ENCODE measurements around the gene GAS1. TPM values are rescaled to one million over a fixed set of nuclear protein-coding genes. Genes with fewer than 3 reads are reported as not detected.

The GAS1 gene
- polyA plus RNA-seq, 4 donors = 0.54 to 7.4 (median 1.6) TPM

- no peak overlapping the region for H3K4me3 ChIP-seq (ENCODE audit: low read depth in 1 of 3, low read length in 3 of 3)
- no peaks in the 10 kb centered on the region for H3K36me3 ChIP-seq (ENCODE audit: control insufficient read depth in 3 of 3, insufficient read depth in 2 of 3, low read depth in 1 of 3, low read length in 3 of 3)
- H3K9me3 ChIP-seq (ENCODE audit: control insufficient read depth in 2 of 2, insufficient read depth in 1 of 2, low read depth in 1 of 2, low read length in 1 of 2) = no peaks in the 10 kb centered on the region
- FAIRE-seq (no peak), DNase-seq (no peak)
- H3K27me3 ChIP-seq (ENCODE audit: control insufficient read depth in 3 of 3, insufficient read depth in 3 of 3, low read length in 3 of 3) = peaks cover 0 to 14% (median 4%) of the 10 kb centered on the region in 3 donors
- 76 to 82% (median 76%) methylated on average over 1 of the region's 1 CpG for WGBS, 3 donors
- H3K4me1 ChIP-seq (ENCODE audit: control insufficient read depth in 3 of 3, insufficient read depth in 2 of 3, low read depth in 1 of 3, low read length in 2 of 3) = peaks cover 0 to 3% (median 0%) of the 10 kb centered on the region in 3 donors
- H3K27ac ChIP-seq (ENCODE audit: low read depth in 1 of 3, low read length in 2 of 3) = no peak overlapping the region
These were observed 8.5 kb downstream of the GAS1 start for GRCh38 chr9:86938780-86939179.

- Histone ChIP-seq H3K4me3 (ENCODE audit: low read depth in 1 of 3, low read length in 3 of 3) (no peak overlapping the region), H3K36me3 (ENCODE audit: control insufficient read depth in 3 of 3, insufficient read depth in 2 of 3, low read depth in 1 of 3, low read length in 3 of 3) (no peaks in the 10 kb centered on the region), H3K27ac (ENCODE audit: low read depth in 1 of 3, low read length in 2 of 3) (no peak overlapping the region), H3K9me3 (ENCODE audit: control insufficient read depth in 2 of 2, insufficient read depth in 1 of 2, low read depth in 1 of 2, low read length in 1 of 2) (no peaks in the 10 kb centered on the region), H3K27me3 (ENCODE audit: control insufficient read depth in 3 of 3, insufficient read depth in 3 of 3, low read length in 3 of 3) (peaks cover 0 to 8% (median 2%) of the 10 kb centered on the region in 3 donors), H3K4me1 (ENCODE audit: control insufficient read depth in 3 of 3, insufficient read depth in 2 of 3, low read depth in 1 of 3, low read length in 2 of 3) (no peaks in the 10 kb centered on the region)
- DNase-seq (no peak), FAIRE-seq (no peak)
- 80 to 84% (median 81%) methylated on average over 3 of the region's 3 CpGs for WGBS, 3 donors
These were observed 21.2 kb downstream of the GAS1 start for GRCh38 chr9:86926145-86926544.

DNA sequence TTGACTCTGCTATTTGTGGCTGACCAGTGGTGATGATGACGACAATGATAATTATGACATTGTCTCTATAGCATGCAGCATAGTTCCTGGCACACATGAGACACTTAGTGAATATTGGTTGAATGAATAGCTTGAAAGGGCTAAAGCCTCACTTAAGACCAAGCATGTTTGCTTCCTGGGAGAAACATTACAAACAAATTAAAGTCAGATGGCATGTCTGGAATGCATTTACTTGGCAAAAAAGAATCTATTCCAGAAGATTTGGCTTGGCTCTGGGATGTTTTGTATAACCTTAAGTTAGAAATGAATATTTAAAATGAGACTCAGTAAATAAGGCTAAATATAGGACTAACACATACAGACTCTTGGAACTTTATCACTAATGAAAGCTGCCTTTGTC, 21.6 kb downstream of the GAS1 start:
- H3K9me3 ChIP-seq (ENCODE audit: control insufficient read depth in 2 of 2, insufficient read depth in 1 of 2, low read depth in 1 of 2, low read length in 1 of 2) = no peaks in the 10 kb centered on the region

GRCh38 chr9:86924206-86924605, 23.1 kb downstream of the GAS1 start:
- no peak for DNase-seq
- no peaks in the 10 kb centered on the region for H3K9me3 ChIP-seq (ENCODE audit: control insufficient read depth in 2 of 2, insufficient read depth in 1 of 2, low read depth in 1 of 2, low read length in 1 of 2)
- H3K4me1 ChIP-seq (ENCODE audit: control insufficient read depth in 3 of 3, insufficient read depth in 2 of 3, low read depth in 1 of 3, low read length in 2 of 3) = no peaks in the 10 kb centered on the region
- H3K27ac ChIP-seq (ENCODE audit: low read depth in 1 of 3, low read length in 2 of 3) = no peak overlapping the region
- WGBS, 3 donors = 74 to 86% (median 81%) methylated on average over 5 of the region's 5 CpGs
- FAIRE-seq = no peak
- no peaks in the 10 kb centered on the region for H3K36me3 ChIP-seq (ENCODE audit: control insufficient read depth in 3 of 3, insufficient read depth in 2 of 3, low read depth in 1 of 3, low read length in 3 of 3)
- no peak overlapping the region for H3K4me3 ChIP-seq (ENCODE audit: low read depth in 1 of 3, low read length in 3 of 3)
- peaks cover 0 to 8% (median 3%) of the 10 kb centered on the region in 3 donors for H3K27me3 ChIP-seq (ENCODE audit: control insufficient read depth in 3 of 3, insufficient read depth in 3 of 3, low read length in 3 of 3)

More for the DNA sequence above, 21.6 kb downstream of the GAS1 start:
- 90 to 93% (median 90%) methylated on average over 1 of the region's 1 CpG for WGBS, 3 donors
- FAIRE-seq (no peak), DNase-seq (no peak)
- Histone ChIP-seq H3K36me3 (ENCODE audit: control insufficient read depth in 3 of 3, insufficient read depth in 2 of 3, low read depth in 1 of 3, low read length in 3 of 3) (no peaks in the 10 kb centered on the region), H3K4me1 (ENCODE audit: control insufficient read depth in 3 of 3, insufficient read depth in 2 of 3, low read depth in 1 of 3, low read length in 2 of 3) (no peaks in the 10 kb centered on the region), H3K4me3 (ENCODE audit: low read depth in 1 of 3, low read length in 3 of 3) (no peak overlapping the region), H3K27me3 (ENCODE audit: control insufficient read depth in 3 of 3, insufficient read depth in 3 of 3, low read length in 3 of 3) (peaks cover 0 to 8% (median 3%) of the 10 kb centered on the region in 3 donors), H3K27ac (ENCODE audit: low read depth in 1 of 3, low read length in 2 of 3) (no peak overlapping the region)

- H3K27me3 ChIP-seq (ENCODE audit: control insufficient read depth in 3 of 3, insufficient read depth in 3 of 3, low read length in 3 of 3) = peaks cover 0 to 8% (median 3%) of the 10 kb centered on the region in 3 donors
- DNase-seq (no peak), FAIRE-seq (no peak)
- 65 to 69% (median 67%) methylated on average over 15 of the region's 15 CpGs for WGBS, 3 donors
- H3K27ac ChIP-seq (ENCODE audit: low read depth in 1 of 3, low read length in 2 of 3) = no peak overlapping the region
- H3K36me3 ChIP-seq (ENCODE audit: control insufficient read depth in 3 of 3, insufficient read depth in 2 of 3, low read depth in 1 of 3, low read length in 3 of 3) = no peaks in the 10 kb centered on the region
- no peaks in the 10 kb centered on the region for H3K9me3 ChIP-seq (ENCODE audit: control insufficient read depth in 2 of 2, insufficient read depth in 1 of 2, low read depth in 1 of 2, low read length in 1 of 2)
- no peak overlapping the region for H3K4me3 ChIP-seq (ENCODE audit: low read depth in 1 of 3, low read length in 3 of 3)
- H3K4me1 ChIP-seq (ENCODE audit: control insufficient read depth in 3 of 3, insufficient read depth in 2 of 3, low read depth in 1 of 3, low read length in 2 of 3) = no peaks in the 10 kb centered on the region
These were observed 26.0 kb downstream of the GAS1 start for GRCh38 chr9:86921151-86921923.

DNA sequence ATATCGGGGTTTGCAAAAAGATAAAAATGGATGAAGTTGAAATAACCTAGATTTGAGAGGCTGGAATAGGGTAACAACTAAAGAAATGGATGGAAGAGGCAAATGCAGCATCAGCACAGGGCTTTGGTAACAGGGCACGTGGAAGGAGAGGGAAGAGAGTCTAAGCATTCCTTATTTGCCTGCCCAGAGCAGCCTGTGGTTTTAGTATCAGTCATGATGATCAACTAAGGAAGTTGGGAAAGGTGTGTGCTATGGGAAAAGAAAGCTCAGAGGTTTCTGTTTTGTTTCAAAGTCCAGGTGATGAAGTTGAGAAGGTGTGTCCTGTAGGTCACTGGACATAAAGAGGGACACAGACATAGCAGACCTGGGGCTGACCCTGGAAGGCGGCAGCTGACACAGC, 28.8 kb downstream of the GAS1 start:
- Histone ChIP-seq H3K9me3 (ENCODE audit: control insufficient read depth in 2 of 2, insufficient read depth in 1 of 2, low read depth in 1 of 2, low read length in 1 of 2) (no peaks in the 10 kb centered on the region), H3K4me1 (ENCODE audit: control insufficient read depth in 3 of 3, insufficient read depth in 2 of 3, low read depth in 1 of 3, low read length in 2 of 3) (no peaks in the 10 kb centered on the region), H3K36me3 (ENCODE audit: control insufficient read depth in 3 of 3, insufficient read depth in 2 of 3, low read depth in 1 of 3, low read length in 3 of 3) (no peaks in the 10 kb centered on the region), H3K27ac (ENCODE audit: low read depth in 1 of 3, low read length in 2 of 3) (no peak overlapping the region), H3K27me3 (ENCODE audit: control insufficient read depth in 3 of 3, insufficient read depth in 3 of 3, low read length in 3 of 3) (peaks cover 0 to 3% (median 2%) of the 10 kb centered on the region in 3 donors), H3K4me3 (ENCODE audit: low read depth in 1 of 3, low read length in 3 of 3) (no peak overlapping the region)
- 52 to 78% (median 70%) methylated on average over 3 of the region's 3 CpGs for WGBS, 3 donors
- DNase-seq (no peak), FAIRE-seq (no peak)

- H3K27me3 ChIP-seq (ENCODE audit: control insufficient read depth in 3 of 3, insufficient read depth in 3 of 3, low read length in 3 of 3) = peaks cover 0 to 4% (median 0%) of the 10 kb centered on the region in 3 donors
- no peaks in the 10 kb centered on the region for H3K36me3 ChIP-seq (ENCODE audit: control insufficient read depth in 3 of 3, insufficient read depth in 2 of 3, low read depth in 1 of 3, low read length in 3 of 3)
- DNase-seq (no peak), FAIRE-seq (no peak)
- WGBS, 3 donors = 94 to 98% (median 95%) methylated on average over 3 of the region's 3 CpGs
- no peaks in the 10 kb centered on the region for H3K4me1 ChIP-seq (ENCODE audit: control insufficient read depth in 3 of 3, insufficient read depth in 2 of 3, low read depth in 1 of 3, low read length in 2 of 3)
- H3K9me3 ChIP-seq (ENCODE audit: control insufficient read depth in 2 of 2, insufficient read depth in 1 of 2, low read depth in 1 of 2, low read length in 1 of 2) = peaks cover 0 to 12% of the 10 kb centered on the region in 2 donors
- no peak overlapping the region for H3K4me3 ChIP-seq (ENCODE audit: low read depth in 1 of 3, low read length in 3 of 3)
- no peak overlapping the region for H3K27ac ChIP-seq (ENCODE audit: low read depth in 1 of 3, low read length in 2 of 3)
These were observed 35.1 kb downstream of the GAS1 start for GRCh38 chr9:86912210-86912609.

- no peak for DNase-seq
- WGBS, 3 donors = 75 to 94% (median 92%) methylated on average over 2 of the region's 2 CpGs
- Histone ChIP-seq H3K4me3 (ENCODE audit: low read depth in 1 of 3, low read length in 3 of 3) (no peak overlapping the region), H3K4me1 (ENCODE audit: control insufficient read depth in 3 of 3, insufficient read depth in 2 of 3, low read depth in 1 of 3, low read length in 2 of 3) (no peaks in the 10 kb centered on the region), H3K9me3 (ENCODE audit: control insufficient read depth in 2 of 2, insufficient read depth in 1 of 2, low read depth in 1 of 2, low read length in 1 of 2) (peaks cover 0 to 12% of the 10 kb centered on the region in 2 donors), H3K27ac (ENCODE audit: low read depth in 1 of 3, low read length in 2 of 3) (no peak overlapping the region), H3K36me3 (ENCODE audit: control insufficient read depth in 3 of 3, insufficient read depth in 2 of 3, low read depth in 1 of 3, low read length in 3 of 3) (no peaks in the 10 kb centered on the region), H3K27me3 (ENCODE audit: control insufficient read depth in 3 of 3, insufficient read depth in 3 of 3, low read length in 3 of 3) (peaks cover 0 to 7% (median 2%) of the 10 kb centered on the region in 3 donors)
- no peak for FAIRE-seq
These were observed 37.9 kb downstream of the GAS1 start for GRCh38 chr9:86909388-86909787.

Data from small intestine (tissue), 7 donors.